Liver (tissue), 3 donors: ENCODE results near the gene DUT.

Experiments used
- GABPA ChIP-seq, 2 donors: IDR thresholded peaks in 1 of 2; conservative IDR thresholded peaks in 1 of 2; 2 replicates each; pipeline ENCODE4 v1.6.1; 2016; ENCODE audit warnings: antibody characterized with exemption in 2 of 2, mild to moderate bottlenecking in 1 of 2, moderate library complexity in 1 of 2
- HNF4A ChIP-seq, 2 donors: conservative IDR thresholded peaks; 2 replicates each; pipeline ENCODE4 v1.6.1; 2016; ENCODE audit warnings: antibody characterized with exemption in 2 of 2, mild to moderate bottlenecking in 2 of 2
- RXRA ChIP-seq, 2 donors: IDR thresholded peaks; 2 replicates each; pipeline ENCODE4 v1.6.1; 2017 to 2018; ENCODE audit warnings: antibody characterized with exemption in 2 of 2, mild to moderate bottlenecking in 1 of 2
- SP1 ChIP-seq: IDR thresholded peaks from 2 replicates; pipeline ENCODE4 v1.6.1; 2018; ENCODE audit warnings: antibody characterized with exemption, mild to moderate bottlenecking
- TAF1 ChIP-seq: conservative IDR thresholded peaks from 2 replicates; pipeline ENCODE4 v1.6.1; 2016; ENCODE audit warnings: antibody characterized with exemption, mild to moderate bottlenecking
- YY1 ChIP-seq: IDR thresholded peaks from 2 replicates; pipeline ENCODE4 v1.6.1; 2016; ENCODE audit warnings: antibody characterized with exemption, mild to moderate bottlenecking
- TF ChIP-seq, protein P1 (sequence below): fragments of 150-350 bp; IDR thresholded peaks from 2 replicates; pipeline ENCODE4 v1.5.1; 2017; ENCODE audit warnings: improper control_type of control experiment, low read depth, low read length; ENCODE audit not compliant: missing input control
- TF ChIP-seq, protein P2 (sequence below): IDR thresholded peaks from 2 replicates; pipeline ENCODE4 v1.6.1; 2016; ENCODE audit warnings: antibody characterized with exemption, mild to moderate bottlenecking
- TF ChIP-seq, protein P3 (sequence below): IDR thresholded peaks from 2 replicates; pipeline ENCODE4 v1.6.1; 2016; ENCODE audit warnings: antibody characterized with exemption
- TF ChIP-seq, protein P4 (sequence below): IDR thresholded peaks from 2 replicates; pipeline ENCODE4 v1.6.1; 2016; ENCODE audit warnings: antibody characterized with exemption
- donor health status: healthy.
- donor health status: healthy.

GRCh38 chr15:48371550-48371949 is 40.3 kb downstream of the DUT start:
- TF ChIP-seq GABPA (IDR thresholded peaks at IDR 0.05 in 1 of 2, conservative IDR thresholded peaks at IDR 0.05 in 1 of 2) (no peak), TAF1 (no peak), YY1 (no peak), HNF4A (conservative IDR thresholded peaks at IDR 0.05) (no peak), RXRA (IDR thresholded peaks at IDR 0.05) (no peak), SP1 (no peak)
- TF ChIP-seq, protein P1, sequence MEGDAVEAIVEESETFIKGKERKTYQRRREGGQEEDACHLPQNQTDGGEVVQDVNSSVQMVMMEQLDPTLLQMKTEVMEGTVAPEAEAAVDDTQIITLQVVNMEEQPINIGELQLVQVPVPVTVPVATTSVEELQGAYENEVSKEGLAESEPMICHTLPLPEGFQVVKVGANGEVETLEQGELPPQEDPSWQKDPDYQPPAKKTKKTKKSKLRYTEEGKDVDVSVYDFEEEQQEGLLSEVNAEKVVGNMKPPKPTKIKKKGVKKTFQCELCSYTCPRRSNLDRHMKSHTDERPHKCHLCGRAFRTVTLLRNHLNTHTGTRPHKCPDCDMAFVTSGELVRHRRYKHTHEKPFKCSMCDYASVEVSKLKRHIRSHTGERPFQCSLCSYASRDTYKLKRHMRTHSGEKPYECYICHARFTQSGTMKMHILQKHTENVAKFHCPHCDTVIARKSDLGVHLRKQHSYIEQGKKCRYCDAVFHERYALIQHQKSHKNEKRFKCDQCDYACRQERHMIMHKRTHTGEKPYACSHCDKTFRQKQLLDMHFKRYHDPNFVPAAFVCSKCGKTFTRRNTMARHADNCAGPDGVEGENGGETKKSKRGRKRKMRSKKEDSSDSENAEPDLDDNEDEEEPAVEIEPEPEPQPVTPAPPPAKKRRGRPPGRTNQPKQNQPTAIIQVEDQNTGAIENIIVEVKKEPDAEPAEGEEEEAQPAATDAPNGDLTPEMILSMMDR = no peak
- TF ChIP-seq, protein P2, sequence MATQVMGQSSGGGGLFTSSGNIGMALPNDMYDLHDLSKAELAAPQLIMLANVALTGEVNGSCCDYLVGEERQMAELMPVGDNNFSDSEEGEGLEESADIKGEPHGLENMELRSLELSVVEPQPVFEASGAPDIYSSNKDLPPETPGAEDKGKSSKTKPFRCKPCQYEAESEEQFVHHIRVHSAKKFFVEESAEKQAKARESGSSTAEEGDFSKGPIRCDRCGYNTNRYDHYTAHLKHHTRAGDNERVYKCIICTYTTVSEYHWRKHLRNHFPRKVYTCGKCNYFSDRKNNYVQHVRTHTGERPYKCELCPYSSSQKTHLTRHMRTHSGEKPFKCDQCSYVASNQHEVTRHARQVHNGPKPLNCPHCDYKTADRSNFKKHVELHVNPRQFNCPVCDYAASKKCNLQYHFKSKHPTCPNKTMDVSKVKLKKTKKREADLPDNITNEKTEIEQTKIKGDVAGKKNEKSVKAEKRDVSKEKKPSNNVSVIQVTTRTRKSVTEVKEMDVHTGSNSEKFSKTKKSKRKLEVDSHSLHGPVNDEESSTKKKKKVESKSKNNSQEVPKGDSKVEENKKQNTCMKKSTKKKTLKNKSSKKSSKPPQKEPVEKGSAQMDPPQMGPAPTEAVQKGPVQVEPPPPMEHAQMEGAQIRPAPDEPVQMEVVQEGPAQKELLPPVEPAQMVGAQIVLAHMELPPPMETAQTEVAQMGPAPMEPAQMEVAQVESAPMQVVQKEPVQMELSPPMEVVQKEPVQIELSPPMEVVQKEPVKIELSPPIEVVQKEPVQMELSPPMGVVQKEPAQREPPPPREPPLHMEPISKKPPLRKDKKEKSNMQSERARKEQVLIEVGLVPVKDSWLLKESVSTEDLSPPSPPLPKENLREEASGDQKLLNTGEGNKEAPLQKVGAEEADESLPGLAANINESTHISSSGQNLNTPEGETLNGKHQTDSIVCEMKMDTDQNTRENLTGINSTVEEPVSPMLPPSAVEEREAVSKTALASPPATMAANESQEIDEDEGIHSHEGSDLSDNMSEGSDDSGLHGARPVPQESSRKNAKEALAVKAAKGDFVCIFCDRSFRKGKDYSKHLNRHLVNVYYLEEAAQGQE = no peak
- TF ChIP-seq, protein P3, sequence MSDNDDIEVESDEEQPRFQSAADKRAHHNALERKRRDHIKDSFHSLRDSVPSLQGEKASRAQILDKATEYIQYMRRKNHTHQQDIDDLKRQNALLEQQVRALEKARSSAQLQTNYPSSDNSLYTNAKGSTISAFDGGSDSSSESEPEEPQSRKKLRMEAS = no peak
- TF ChIP-seq, protein P4, sequence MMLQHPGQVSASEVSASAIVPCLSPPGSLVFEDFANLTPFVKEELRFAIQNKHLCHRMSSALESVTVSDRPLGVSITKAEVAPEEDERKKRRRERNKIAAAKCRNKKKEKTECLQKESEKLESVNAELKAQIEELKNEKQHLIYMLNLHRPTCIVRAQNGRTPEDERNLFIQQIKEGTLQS = no peak
